Testis (tissue), 2 donors: ENCODE data around the gene TMEM54.

ENCODE experiments used
- CTCF ChIP-seq, 3 experiments: fragments of 450-650 bp in 2 of 3; fragments of 200-600 bp in 1 of 3; sonication (generic) in 1 of 3; IDR thresholded peaks; one replicate each; pipeline ENCODE4 v1.5.1; 2016 to 2019; ENCODE audit warnings: antibody characterized with exemption in 3 of 3, mild to moderate bottlenecking in 2 of 3, moderate library complexity in 1 of 3
- POLR2A ChIP-seq: fragments of 450-650 bp; IDR thresholded peaks from one replicate; pipeline ENCODE4 v1.6.1; 2017; ENCODE audit warnings: antibody characterized with exemption, mild to moderate bottlenecking, moderate library complexity

GRCh38 chr1:32924881-32925344 is 23.7 kb upstream of the TMEM54 start:
- no peak for TF ChIP-seq CTCF (IDR thresholded peaks at IDR 0.05)
- TF ChIP-seq POLR2A, result no peak
